WTC11 (cell line): ENCODE results near the gene FSHR.

Experiments
- CREM ChIP-seq: sonication (generic); formaldehyde crosslinking; IDR thresholded peaks from 2 replicates; pipeline ENCODE4 v1.8.1; 2022; ENCODE audit warnings: mild to moderate bottlenecking, missing genetic modification reagents, moderate library complexity
- CTCF ChIP-seq: fragments of 200-600 bp; IDR thresholded peaks from 2 replicates; pipeline ENCODE4 v1.8.0; 2022; ENCODE audit warnings: antibody characterized with exemption
- ELF4 ChIP-seq: sonication (generic); formaldehyde crosslinking; IDR thresholded peaks from 2 replicates; pipeline ENCODE4 v1.8.1; 2022; ENCODE audit warnings: low read depth, mild to moderate bottlenecking, moderate library complexity, missing genetic modification reagents
- IRF2 ChIP-seq: sonication (generic); formaldehyde crosslinking; IDR thresholded peaks from 2 replicates; pipeline ENCODE4 v1.8.0; 2022; ENCODE audit warnings: low read depth, missing genetic modification reagents, borderline replicate concordance
- NFYB ChIP-seq: sonication (generic); formaldehyde crosslinking; conservative IDR thresholded peaks from 2 replicates; pipeline ENCODE4 v1.8.0; 2022; ENCODE audit warnings: low read depth, missing genetic modification reagents
- NR3C1 ChIP-seq: sonication (generic); formaldehyde crosslinking; conservative IDR thresholded peaks from 2 replicates; pipeline ENCODE4 v1.8.1; 2023; ENCODE audit warnings: low read depth, mild to moderate bottlenecking, missing genetic modification reagents
- TEAD4 ChIP-seq: sonication (generic); formaldehyde crosslinking; IDR thresholded peaks from 2 replicates; pipeline ENCODE4 v1.8.0; 2022; ENCODE audit warnings: mild to moderate bottlenecking, missing genetic modification reagents
- ZNF263 ChIP-seq: sonication (generic); formaldehyde crosslinking; IDR thresholded peaks from 2 replicates; pipeline ENCODE4 v1.8.1; 2022; ENCODE audit warnings: low read depth, mild to moderate bottlenecking, moderate library complexity, missing genetic modification reagents
- TF ChIP-seq, protein P1 (sequence below): sonication (generic); formaldehyde crosslinking; IDR thresholded peaks from 2 replicates; pipeline ENCODE4 v1.8.1; 2022; ENCODE audit warnings: low read depth, mild to moderate bottlenecking, moderate library complexity, missing genetic modification reagents, borderline replicate concordance
- TF ChIP-seq, protein P2 (sequence below): sonication (generic); formaldehyde crosslinking; IDR thresholded peaks from 2 replicates; pipeline ENCODE4 v1.8.0; 2022; ENCODE audit warnings: mild to moderate bottlenecking, missing genetic modification reagents

DNA sequence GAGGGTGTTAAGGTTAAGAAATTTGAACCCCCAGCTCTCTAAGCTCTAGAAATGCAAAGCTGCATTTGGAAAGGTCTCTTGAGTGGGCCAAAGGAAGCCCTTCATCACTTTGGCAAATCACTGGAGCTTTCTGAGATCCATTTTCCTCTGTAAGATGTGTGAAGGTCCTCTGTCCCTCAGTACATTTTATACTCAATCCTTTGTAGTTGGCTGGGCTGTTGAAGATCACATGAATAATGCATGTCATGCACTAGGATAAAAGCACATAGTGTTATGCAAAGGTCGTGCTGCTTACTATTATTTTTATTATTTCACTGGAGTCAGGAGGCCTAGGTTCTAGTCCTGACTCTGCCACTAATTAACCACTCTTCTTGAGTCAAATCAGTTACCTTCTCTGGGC is 124.9 kb downstream of the FSHR start:
- TF ChIP-seq IRF2: no peak
- TF ChIP-seq, protein P1, sequence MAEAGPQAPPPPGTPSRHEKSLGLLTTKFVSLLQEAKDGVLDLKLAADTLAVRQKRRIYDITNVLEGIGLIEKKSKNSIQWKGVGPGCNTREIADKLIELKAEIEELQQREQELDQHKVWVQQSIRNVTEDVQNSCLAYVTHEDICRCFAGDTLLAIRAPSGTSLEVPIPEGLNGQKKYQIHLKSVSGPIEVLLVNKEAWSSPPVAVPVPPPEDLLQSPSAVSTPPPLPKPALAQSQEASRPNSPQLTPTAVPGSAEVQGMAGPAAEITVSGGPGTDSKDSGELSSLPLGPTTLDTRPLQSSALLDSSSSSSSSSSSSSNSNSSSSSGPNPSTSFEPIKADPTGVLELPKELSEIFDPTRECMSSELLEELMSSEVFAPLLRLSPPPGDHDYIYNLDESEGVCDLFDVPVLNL (CRISPR knock-in tag): no peak
- no peak for TF ChIP-seq CTCF
- TF ChIP-seq CREM (CRISPR knock-in tag): no peak
- TF ChIP-seq ELF4 (CRISPR knock-in tag): no peak
- TF ChIP-seq NFYB: no peak
- no peak for TF ChIP-seq NR3C1 (CRISPR knock-in tag)
- TF ChIP-seq, protein P2, sequence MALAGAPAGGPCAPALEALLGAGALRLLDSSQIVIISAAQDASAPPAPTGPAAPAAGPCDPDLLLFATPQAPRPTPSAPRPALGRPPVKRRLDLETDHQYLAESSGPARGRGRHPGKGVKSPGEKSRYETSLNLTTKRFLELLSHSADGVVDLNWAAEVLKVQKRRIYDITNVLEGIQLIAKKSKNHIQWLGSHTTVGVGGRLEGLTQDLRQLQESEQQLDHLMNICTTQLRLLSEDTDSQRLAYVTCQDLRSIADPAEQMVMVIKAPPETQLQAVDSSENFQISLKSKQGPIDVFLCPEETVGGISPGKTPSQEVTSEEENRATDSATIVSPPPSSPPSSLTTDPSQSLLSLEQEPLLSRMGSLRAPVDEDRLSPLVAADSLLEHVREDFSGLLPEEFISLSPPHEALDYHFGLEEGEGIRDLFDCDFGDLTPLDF (CRISPR knock-in tag): no peak
- TF ChIP-seq ZNF263: no peak
- TF ChIP-seq TEAD4 (CRISPR knock-in tag): no peak
